ENCODE results near the gene POPDC2.
"Not testable (repeated sequence)": the region's sequence is repeated elsewhere in the genome, so short reads cannot be mapped to it uniquely, and the experiment has no call there.

The POPDC2 gene

GRCh38 chr3:119611664-119612063, 48.7 kb downstream of the POPDC2 start:
- no peak for DNase-seq

GRCh38 chr3:119609301-119609700, 51.1 kb downstream of the POPDC2 start:
- no peak for DNase-seq

DNA sequence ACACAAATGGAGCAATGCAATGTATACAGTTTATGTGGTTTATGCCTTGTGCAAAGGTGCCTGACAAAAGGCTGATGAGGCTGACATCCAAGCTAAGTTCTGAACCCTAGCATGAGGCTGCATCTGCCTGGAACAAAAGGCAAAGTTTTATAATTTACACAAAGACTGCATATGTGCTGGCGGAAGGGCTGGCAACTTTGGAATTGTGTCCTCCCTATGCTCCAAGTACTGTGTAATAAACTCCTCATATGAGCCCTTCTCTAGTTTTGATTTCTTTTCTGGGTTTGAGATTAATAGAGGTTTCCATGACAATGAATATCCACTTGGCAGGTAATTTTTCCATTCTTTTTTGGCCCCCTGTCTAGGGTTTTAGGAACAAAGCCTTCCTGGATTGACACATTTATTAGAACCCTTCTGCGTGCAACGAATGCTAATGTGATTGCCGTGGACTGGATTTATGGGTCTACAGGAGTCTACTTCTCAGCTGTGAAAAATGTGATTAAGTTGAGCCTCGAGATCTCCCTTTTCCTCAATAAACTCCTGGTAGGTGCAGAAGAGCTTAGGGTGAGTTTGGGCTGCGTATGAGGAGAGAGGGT, 51.9 kb downstream of the POPDC2 start:
- DNase-seq = no peak

- no peak for DNase-seq
Observed at GRCh38 chr3:119604878-119605277, 55.5 kb downstream of the POPDC2 start.

- no peak for DNase-seq
Observed at GRCh38 chr3:119602676-119603075, 57.7 kb downstream of the POPDC2 start.

GRCh38 chr3:119601154-119601553, 59.2 kb downstream of the POPDC2 start:
- no peak for DNase-seq

- DNase-seq = no peak
Observed at GRCh38 chr3:119600732-119601131, 59.7 kb downstream of the POPDC2 start.

DNA sequence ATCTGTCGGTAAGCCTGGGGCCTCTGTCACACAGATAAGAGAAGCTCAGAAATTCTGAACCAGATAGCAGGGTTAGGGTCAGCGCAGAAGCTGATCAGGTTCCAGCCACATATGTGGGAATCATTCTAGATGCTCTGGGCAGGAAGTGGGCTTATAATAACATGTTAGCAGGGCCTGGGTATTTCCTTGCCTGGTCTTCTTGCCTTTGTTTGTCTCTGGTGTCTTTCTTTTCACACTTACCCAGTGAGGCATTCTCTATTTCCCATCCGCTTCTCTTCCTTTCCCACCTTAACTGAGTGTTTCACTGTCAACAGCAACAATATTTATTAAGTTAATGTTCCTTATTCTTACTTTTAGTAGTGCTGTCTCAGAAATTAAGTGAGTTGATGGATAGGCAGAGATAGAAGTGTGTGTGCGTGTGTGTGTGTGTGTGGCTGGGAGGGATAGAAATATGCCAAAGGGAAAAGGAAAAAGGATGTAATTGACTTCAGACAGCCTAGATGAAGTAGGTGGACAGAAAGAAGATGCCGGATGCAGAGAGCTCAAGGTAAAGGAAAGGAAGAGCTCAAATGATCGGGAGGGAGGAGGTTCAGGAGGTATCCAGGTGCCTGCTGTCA, 60.7 kb downstream of the POPDC2 start:
- DNase-seq = no peak

DNA sequence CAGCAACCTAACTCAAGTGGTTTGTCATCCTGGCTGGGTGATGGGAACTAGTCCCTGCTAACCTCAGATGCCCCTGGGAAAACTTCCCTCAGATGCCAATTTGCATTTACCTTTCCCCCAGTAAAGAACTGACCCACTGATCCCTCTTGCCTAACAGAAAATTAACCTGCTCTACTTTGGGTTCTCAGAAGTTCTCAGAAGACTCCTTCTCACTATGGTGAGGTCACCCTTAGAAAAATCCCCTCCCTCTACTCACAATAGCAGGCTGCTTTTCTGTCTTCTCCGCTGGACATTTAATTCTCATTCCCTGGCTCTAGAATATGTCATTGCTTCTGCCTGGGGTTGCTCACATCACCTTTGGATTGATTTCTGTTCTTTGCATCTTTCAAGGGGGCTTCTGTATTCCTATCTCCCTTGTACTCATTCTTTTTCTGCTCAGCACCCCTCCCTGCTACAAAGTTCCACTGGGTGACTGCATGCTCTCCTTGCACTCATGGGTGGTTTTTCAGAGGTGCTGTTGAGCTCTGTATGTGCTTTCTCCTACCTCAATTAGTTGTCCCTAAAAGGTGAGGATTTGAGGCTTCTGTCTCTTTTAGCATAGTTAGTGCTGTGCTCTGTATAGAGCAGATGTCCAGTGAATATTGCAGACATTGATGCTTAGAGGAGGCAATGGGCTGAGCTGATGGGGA, 61.8 kb downstream of the POPDC2 start:
- DNase-seq = no peak

GRCh38 chr3:119597548-119598288, 62.7 kb downstream of the POPDC2 start, which contains the start of gene PLA1A:
Gene PLA1A, plus strand, starts transcription at chr3:119597885. Its CDS starts 29 bp downstream, at chr3:119597914.
- DNase-seq = no peak

DNA sequence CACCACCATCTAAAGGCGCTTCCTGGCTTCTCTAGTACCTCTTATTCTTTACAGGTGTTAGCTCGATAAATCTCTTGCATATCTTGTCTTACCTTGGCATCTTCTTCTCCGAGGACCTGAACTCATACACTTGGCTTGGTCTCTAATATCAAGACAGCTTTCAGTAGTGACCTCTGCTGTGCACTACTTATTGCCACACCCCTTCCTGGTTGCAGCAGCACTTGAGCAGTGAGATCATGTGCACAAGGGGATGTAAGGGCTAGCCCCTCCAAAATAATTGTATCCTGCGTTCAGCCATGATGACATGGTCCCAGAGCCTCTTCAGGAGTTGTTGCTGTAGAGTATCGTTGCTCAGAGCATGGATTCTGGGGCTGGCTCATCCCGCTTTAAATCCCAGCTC, 64.0 kb downstream of the POPDC2 start:
- no peak for DNase-seq

- no peak for DNase-seq
Observed at GRCh38 chr3:119595639-119596334, 64.6 kb downstream of the POPDC2 start.

DNA sequence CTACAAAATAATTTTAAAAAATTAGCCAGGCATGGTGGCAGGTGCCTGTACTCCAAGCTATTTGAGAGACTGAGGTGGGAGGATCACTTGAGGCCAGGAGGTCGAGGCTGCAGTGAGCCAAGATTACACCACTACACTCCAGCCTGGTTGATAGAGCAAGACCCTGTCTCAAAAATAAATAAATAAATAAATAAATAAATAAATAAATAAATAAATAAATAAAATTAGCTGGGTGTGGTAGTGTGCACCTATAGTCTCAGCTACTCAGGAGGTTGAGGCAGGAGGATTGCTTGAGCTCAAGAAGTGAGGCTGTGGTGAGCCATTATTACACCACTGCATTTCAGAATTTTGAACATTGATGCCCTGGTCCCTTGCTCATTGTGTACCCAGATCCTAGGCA, 65.5 kb downstream of the POPDC2 start:
- DNase-seq = not testable (repeated sequence)

GRCh38 chr3:119594066-119594465, 66.3 kb downstream of the POPDC2 start:
- DNase-seq = no peak

DNA sequence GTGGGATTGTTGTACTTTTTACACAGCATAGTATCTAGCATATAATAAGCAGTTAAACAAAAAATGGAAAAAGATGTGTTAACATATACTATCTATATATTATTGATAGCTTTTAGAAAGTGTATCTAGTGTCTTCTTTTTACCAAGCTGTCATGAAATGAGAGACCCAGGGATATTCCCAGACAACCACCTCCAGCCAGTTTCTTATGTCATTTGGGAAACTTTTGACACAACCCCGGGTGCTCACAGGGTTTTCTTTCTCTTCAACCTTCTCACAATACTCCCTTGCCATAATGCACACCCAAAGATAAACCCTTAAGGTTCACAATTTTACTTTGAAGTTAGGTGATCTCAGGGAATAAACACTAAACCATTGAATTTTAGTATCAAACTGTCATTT, 67.5 kb downstream of the POPDC2 start:
- DNase-seq = no peak

All from NCI-H1105 (cell line).